Superior temporal gyrus (tissue), 1 donor: ENCODE results near the gene GRB2.
"Not testable (repeated sequence)": the region's sequence is repeated elsewhere in the genome, so short reads cannot be mapped to it uniquely, and the experiment has no call there.

Experiments
- DNase-seq: peaks from one replicate; pipeline ENCODE4 v3.0.0-alpha.2; 2016; ENCODE audit errors: extremely low spot score

The GRB2 gene

DNA sequence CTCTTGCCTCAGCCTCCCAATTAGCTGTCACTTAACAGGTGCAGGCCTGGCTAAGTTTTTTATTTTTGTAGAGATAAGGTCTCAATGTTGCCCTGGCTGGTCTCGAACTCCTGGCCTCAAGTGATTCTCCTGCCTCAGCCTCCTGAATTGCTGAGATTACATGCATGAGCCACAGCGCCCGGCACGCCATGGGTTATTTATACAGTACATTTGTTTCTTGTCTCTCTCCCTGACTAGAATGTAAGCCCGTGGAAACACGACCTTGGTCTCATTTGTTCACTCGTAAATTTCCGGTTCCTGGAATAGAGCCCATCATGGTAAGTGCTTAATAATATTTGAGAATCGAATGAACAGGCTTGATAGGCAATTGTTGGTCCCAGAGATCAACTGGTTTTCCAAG, 118.3 kb downstream of the GRB2 start:
- no peak for DNase-seq

DNA sequence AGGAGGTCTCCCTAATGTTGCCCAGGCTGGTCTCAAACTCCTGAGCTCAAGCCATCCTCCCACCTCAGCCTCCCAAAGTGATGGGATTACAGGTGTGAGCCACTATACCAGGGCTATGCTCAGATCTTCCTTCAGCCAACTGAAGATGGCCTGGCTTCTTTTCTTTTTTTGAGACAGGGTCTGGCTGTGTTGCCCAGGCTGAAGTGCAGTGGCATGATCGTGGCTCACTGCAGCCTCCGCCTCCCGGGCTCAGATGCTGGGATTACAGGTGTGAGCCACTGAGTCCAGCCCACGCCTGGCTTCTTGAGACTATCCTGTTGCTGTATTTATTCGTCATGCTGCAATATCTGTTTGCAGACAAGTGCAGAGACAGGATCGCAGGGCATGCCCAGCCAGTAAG, 120.4 kb downstream of the GRB2 start:
- no peak for DNase-seq

DNA sequence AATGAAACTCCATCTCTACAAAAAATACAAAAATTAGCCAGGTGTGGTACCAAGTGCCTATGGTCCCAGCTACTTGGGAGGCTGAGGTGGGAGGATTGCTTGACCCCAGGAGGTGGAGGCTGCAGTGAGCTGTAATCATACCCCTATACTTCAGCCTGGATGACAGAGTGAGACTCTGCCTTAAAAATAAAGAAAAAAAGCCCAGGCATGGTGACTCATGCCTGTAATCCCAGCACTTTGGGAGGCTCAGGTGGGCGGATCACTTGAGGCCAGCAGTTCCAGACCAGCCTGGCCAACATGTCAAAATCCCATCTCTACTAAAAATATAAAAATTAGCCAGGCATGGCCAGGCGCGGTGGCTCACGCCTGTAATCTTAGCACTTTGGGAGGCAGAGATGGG, 125.3 kb downstream of the GRB2 start:
- DNase-seq = not testable (repeated sequence)

DNA sequence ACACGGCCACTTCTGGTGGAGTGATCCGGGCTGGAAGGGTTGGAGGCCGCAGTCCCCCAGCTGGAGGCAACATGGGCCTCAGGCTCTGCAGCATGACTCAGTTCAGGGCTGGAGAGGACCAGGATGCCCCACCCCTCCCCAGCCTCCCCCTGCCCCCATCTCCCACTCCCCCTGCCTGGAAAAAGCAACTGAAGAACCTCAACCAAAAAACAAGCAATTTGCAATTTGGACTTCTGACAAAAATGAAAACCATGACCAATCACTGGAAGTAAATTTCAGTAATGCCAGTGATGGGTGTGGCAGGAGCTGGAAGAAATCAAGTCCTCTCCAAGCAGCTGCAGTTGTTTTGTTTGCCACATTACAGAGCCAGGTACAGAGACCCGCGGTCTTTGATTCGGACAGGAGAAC, 127.8 kb downstream of the GRB2 start:
- DNase-seq = no peak

GRCh38 chr17:75273977-75274708, 131.3 kb downstream of the GRB2 start:
- DNase-seq = no peak

DNA sequence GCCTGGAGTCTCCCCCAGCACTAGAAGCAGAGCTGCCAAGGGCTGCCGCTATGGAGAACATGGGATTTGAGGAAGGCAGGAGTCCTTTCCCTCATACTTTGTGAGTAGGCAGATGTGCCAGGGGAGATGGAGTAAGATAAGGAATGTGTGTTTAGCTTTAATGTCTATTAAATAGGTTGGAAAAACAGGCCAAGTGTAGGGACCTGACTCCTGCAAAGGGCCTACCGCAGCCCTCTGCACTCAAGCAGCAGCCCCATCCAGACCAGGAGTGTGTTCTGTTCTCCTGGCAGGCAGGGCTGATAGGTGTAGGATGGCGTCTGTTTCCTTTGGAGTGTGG, 132.7 kb downstream of the GRB2 start:
- DNase-seq = peak; percentile 47

- DNase-seq = no peak
Measured at GRCh38 chr17:75271955-75272847, 133.3 kb downstream of the GRB2 start.

GRCh38 chr17:75271233-75271954, 134.1 kb downstream of the GRB2 start:
- DNase-seq = peak; percentile 75

- no peak for DNase-seq
Measured at GRCh38 chr17:75270966-75271232, 134.6 kb downstream of the GRB2 start, which contains the start of gene MIF4GD. Gene MIF4GD (minus strand): TSS chr17:75271231. CDS start chr17:75270195, 1,036 bp downstream.

DNA sequence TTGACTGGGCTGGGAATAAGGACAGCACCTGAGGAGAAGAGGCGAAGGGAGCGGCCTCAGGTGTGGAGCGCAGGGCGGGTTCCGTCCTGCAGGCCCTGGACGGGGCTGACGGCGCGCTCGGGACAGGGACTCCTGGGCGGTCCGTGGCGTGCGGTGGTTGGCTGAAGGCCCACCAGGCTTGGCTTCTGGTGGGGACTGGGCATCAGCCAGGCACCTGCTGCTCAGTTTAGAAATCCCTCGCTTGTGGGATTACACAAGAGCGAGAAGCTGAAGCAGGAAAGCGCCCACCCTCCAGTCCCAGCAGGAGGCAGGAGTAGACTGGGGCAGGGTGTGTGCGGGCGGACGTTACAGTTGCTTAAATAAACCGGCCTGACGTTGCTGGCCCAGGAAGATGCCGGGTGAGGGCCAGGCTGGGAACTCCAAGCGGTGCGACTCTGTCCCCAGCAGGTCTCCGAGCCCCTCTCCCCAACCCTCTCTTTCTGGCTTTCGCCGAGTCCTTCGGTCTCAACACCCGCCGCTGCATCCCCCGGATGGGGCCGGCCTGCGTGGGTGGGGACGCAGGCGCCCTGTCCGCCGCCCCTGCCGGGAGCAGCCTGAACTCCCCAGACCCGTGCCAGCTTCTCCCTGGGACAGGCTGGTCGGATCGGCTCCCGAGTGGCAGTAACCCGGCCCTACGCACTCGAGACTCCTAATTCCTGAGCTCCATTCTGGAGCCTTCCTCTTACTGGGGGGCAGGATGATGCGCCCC, 135.1 kb downstream of the GRB2 start:
- DNase-seq = peak; percentile 32

GRCh38 chr17:75269844-75270217, 135.6 kb downstream of the GRB2 start:
- DNase-seq = no peak
